GM19455 (cell line): Measurements from ENCODE around the gene SORCS1.

Source experiments
- ATAC-seq: cut with Tn5 transposase; IDR thresholded peaks from one replicate; pipeline ENCODE4 v1.9.1; 2021; ENCODE audit not compliant: unreplicated experiment

SORCS1 gene

GRCh38 chr10:106618646-106619045 is 545.9 kb downstream of the SORCS1 start:
- ATAC-seq = no peak

- no peak for ATAC-seq
These were observed 549.4 kb downstream of the SORCS1 start for GRCh38 chr10:106615081-106615480.

- ATAC-seq = no peak
These were observed 550.2 kb downstream of the SORCS1 start for GRCh38 chr10:106614293-106614692.

GRCh38 chr10:106612381-106612780 is 552.1 kb downstream of the SORCS1 start:
- no peak for ATAC-seq

GRCh38 chr10:106609470-106610266 is 554.8 kb downstream of the SORCS1 start:
- ATAC-seq = no peak

GRCh38 chr10:106608066-106608465 is 556.4 kb downstream of the SORCS1 start:
- no peak for ATAC-seq

- no peak for ATAC-seq
These were observed 569.2 kb downstream of the SORCS1 start for GRCh38 chr10:106595281-106595680.

GRCh38 chr10:106593876-106594275 is 570.6 kb downstream of the SORCS1 start:
- no peak for ATAC-seq

- no peak for ATAC-seq
These were observed 572.1 kb downstream of the SORCS1 start for GRCh38 chr10:106592396-106592795.

- no peak for ATAC-seq
These were observed 582.2 kb downstream of the SORCS1 start for GRCh38 chr10:106582291-106582690.

GRCh38 chr10:106577756-106578155 is 586.8 kb downstream of the SORCS1 start:
- no peak for ATAC-seq

- ATAC-seq = no peak
These were observed 587.2 kb downstream of the SORCS1 start for GRCh38 chr10:106577266-106577665.

- no peak for ATAC-seq
These were observed 588.0 kb downstream of the SORCS1 start for GRCh38 chr10:106576534-106576933.

- no peak for ATAC-seq
These were observed 591.4 kb downstream of the SORCS1 start for GRCh38 chr10:106573106-106573505.

GRCh38 chr10:106571192-106571946 is 593.1 kb downstream of the SORCS1 start:
- no peak for ATAC-seq

- ATAC-seq = no peak
These were observed 594.2 kb downstream of the SORCS1 start for GRCh38 chr10:106570268-106570667.

- no peak for ATAC-seq
These were observed 596.9 kb downstream of the SORCS1 start for GRCh38 chr10:106567629-106568028.

GRCh38 chr10:106566873-106567272 is 597.6 kb downstream of the SORCS1 start:
- ATAC-seq = no peak

GRCh38 chr10:106565546-106565945 is 599.0 kb downstream of the SORCS1 start:
- ATAC-seq = no peak

- ATAC-seq = no peak
These were observed 601.1 kb downstream of the SORCS1 start for GRCh38 chr10:106563384-106563783.

- no peak for ATAC-seq
These were observed 603.4 kb downstream of the SORCS1 start for GRCh38 chr10:106560925-106561640.

- ATAC-seq = no peak
These were observed 605.1 kb downstream of the SORCS1 start for GRCh38 chr10:106559442-106559841.
